HEK293T (cell line): Measurements from ENCODE around the gene PLAA.

ENCODE experiments used
- BHLHE40 ChIP-seq: fragments of 450-650 bp; IDR thresholded peaks from 2 replicates; pipeline ENCODE4 v1.6.1; 2016; ENCODE audit warnings: mild to moderate bottlenecking, moderate library complexity, borderline replicate concordance
- ELF4 ChIP-seq: fragments of 450-650 bp; IDR thresholded peaks from 2 replicates; pipeline ENCODE4 v1.6.1; 2017; ENCODE audit warnings: antibody characterized with exemption
- FOXA1 ChIP-seq: fragments of 450-650 bp; IDR thresholded peaks from 2 replicates; pipeline ENCODE4 v1.6.1; 2016; ENCODE audit warnings: mild to moderate bottlenecking
- FOXK2 ChIP-seq: fragments of 450-650 bp; IDR thresholded peaks from 2 replicates; pipeline ENCODE4 v1.6.1; 2016; ENCODE audit warnings: mild to moderate bottlenecking
- FOXM1 ChIP-seq: fragments of 450-650 bp; IDR thresholded peaks from 2 replicates; pipeline ENCODE4 v1.6.1; 2017; ENCODE audit warnings: mild to moderate bottlenecking, borderline replicate concordance
- HDGF ChIP-seq: fragments of 450-650 bp; IDR thresholded peaks from 2 replicates; pipeline ENCODE4 v1.6.1; 2017; ENCODE audit warnings: antibody characterized with exemption, borderline replicate concordance
- L3MBTL2 ChIP-seq: fragments of 450-650 bp; conservative IDR thresholded peaks from 2 replicates; pipeline ENCODE4 v1.6.1; 2016; ENCODE audit warnings: mild to moderate bottlenecking
- PKNOX1 ChIP-seq: fragments of 450-650 bp; IDR thresholded peaks from 2 replicates; pipeline ENCODE4 v1.6.1; 2016
- SP1 ChIP-seq: fragments of 450-650 bp; IDR thresholded peaks from 2 replicates; pipeline ENCODE4 v1.6.1; 2017
- TARDBP ChIP-seq: fragments of 450-650 bp; IDR thresholded peaks from 2 replicates; pipeline ENCODE4 v1.6.1; 2016
- ZNF384 ChIP-seq: fragments of 450-650 bp; IDR thresholded peaks from 2 replicates; pipeline ENCODE4 v1.6.1; 2016

GRCh38 chr9:26940779-26941178, 6.3 kb downstream of the PLAA start:
- TF ChIP-seq ELF4 = no peak
- TF ChIP-seq SP1 = no peak
- no peak for TF ChIP-seq BHLHE40
- TF ChIP-seq TARDBP = no peak
- no peak for TF ChIP-seq HDGF
- TF ChIP-seq PKNOX1 = no peak
- no peak for TF ChIP-seq L3MBTL2
- no peak for TF ChIP-seq FOXA1
- no peak for TF ChIP-seq ZNF384
- no peak for TF ChIP-seq FOXM1
- TF ChIP-seq FOXK2 = no peak
